NCI-H1105 treated with DMSO at 0.1 percent for 48 hours (cell line): ENCODE results near the gene LMOD3.

ENCODE experiments used
- DNase-seq: peaks from one replicate; lab custom pipeline; 2025; lab: John Stamatoyannopoulos, UW

LMOD3 gene

DNA sequence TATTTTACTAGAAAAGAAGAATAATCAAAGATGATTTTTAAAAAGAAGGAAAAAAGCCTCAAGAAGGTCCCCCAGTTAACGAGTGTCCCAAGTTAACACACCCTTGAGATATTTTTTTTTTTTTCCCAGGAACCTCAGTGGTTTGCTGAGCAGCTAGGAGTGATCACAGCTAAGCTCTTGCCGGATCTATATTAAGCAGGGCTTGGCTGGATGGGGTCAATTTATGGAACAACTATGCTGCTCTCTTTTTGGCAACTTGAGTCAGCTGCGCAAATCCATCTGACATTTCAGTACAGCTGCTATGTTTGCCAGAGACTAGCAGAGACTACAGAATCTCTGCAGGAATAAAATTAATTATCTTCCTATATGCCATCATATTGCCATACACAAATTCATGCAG, at the start of gene LMOD3:
LMOD3 (minus strand) TSS at position 193 of the 400 bp plus-strand sequence. CDS start 209 bp downstream, outside the sequence.
- no peak for DNase-seq

- DNase-seq, result no peak
These were observed 49.7 kb upstream of the LMOD3 start for GRCh38 chr3:69172058-69172457.

DNA sequence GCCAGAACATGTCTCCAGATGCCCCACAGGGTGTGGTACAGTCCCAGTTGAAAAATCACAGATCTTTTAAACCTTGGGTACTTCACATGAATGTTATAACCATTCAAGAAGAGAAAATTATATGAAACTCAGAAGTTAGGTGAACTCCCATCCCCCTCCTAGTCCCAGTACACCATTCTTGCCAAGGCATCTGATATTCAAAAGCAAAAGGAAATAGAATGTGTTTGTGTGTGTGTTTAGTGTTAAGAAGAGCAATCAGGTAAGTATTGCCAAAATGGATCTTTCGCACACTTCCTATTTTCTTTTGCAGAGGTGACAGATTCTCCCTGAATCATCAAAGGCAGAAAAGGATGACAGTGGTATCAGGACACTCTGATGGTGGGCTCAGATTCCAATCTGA, 44.1 kb upstream of the LMOD3 start:
- DNase-seq, result no peak

- DNase-seq, result no peak
These were observed 43.3 kb upstream of the LMOD3 start for GRCh38 chr3:69165744-69166143.

DNA sequence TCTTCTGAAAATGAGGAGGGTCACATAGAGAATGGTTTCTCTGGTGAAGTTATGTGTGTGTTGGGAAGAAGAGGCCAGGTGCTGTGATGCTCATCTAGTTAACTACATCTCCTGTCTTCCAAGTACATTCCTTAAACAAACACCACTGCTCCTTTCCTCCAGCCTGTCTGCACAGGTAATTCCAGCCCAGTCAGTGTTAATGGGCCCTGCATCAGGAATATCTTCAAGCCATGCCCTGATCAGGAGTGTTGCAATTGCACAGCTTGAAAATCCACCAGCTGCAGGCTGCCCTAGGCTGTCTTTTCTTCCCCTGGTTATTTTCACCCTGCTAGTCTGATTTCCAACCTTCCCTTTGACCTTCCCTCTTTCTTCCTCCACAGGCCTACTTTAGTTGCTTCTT, 41.9 kb upstream of the LMOD3 start:
- no peak for DNase-seq

- DNase-seq, result no peak
These were observed 40.0 kb upstream of the LMOD3 start for GRCh38 chr3:69162308-69162980.

DNA sequence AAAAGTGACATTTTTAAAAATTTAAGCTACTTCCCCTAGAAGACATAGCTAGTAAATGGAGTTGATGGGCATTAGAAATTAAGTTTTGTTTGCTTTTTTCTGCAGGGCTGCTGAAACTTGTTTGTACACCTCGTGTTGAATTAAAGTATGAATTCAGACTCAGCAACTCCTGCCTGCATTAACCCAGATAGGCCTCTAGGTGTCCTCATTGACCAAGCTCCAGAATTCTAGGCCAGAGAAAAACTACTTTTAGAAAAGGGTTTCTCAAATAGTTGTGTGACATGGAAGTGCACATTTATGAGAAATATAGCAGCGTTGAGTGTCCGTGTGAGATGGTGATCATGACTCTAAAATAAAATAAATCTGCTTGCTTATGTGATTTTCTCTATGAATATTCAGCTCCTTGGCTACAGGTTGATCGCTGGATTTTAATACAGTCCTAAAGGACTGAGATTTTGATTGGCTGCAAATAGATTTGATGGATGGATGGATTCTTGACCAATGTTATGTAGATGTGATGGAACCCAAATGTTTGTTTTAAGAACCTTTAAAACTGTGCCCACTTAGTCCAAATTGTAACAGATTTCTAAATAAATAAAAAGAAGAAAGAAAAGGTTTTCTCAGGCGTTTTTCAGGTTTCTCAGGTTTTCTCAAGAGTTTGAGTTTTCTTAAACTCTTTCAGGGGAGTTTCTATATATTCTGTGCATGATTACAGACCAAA, 39.4 kb upstream of the LMOD3 start:
- peak; percentile 26 for DNase-seq

GRCh38 chr3:69160525-69160924, 38.1 kb upstream of the LMOD3 start:
- no peak for DNase-seq

GRCh38 chr3:69160107-69160506, 37.7 kb upstream of the LMOD3 start:
- DNase-seq, result no peak

GRCh38 chr3:69149586-69149985, 27.2 kb upstream of the LMOD3 start:
- DNase-seq, result no peak

GRCh38 chr3:69145688-69146087, 23.3 kb upstream of the LMOD3 start:
- DNase-seq, result no peak

GRCh38 chr3:69144631-69145245, 22.3 kb upstream of the LMOD3 start:
- peak; percentile 14 for DNase-seq

DNA sequence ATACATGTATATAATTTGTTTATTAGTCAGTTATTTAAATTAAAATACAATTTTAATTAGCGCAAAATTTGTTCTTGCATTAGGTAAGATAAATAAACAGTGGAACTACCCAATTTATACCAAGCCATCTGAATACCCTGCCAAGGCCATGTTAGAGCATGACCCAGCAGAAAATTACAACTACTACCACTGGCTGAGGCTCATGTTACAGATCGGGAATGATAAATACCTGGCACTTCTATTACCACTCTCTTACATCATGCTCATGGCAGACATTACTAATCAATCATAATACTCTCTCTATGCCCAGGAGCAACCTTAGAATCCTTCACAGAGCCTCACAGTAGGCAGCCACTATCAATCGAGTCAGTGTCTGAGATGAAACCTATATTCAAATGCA, 21.2 kb upstream of the LMOD3 start:
- DNase-seq, result peak; percentile 21

GRCh38 chr3:69142797-69143454, 20.5 kb upstream of the LMOD3 start:
- DNase-seq, result no peak

DNA sequence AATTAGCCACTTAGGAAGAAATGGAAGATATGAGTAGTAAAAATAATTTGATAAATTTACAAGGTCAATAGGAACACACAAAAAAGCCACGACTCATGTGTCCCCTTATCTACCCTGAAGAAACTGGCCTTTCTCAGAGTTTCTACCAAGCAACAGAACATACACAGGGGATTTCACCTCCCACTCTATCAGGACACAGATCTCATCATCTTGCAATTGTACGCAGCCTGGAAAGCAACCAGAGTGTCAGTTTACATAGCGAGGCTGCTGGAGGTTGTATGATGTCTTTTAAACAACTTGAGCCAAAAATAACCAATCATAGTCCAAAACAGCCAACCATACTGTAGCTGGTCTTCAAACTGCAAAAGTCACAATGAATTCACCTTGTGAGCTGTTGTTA, 19.7 kb upstream of the LMOD3 start:
- no peak for DNase-seq

DNA sequence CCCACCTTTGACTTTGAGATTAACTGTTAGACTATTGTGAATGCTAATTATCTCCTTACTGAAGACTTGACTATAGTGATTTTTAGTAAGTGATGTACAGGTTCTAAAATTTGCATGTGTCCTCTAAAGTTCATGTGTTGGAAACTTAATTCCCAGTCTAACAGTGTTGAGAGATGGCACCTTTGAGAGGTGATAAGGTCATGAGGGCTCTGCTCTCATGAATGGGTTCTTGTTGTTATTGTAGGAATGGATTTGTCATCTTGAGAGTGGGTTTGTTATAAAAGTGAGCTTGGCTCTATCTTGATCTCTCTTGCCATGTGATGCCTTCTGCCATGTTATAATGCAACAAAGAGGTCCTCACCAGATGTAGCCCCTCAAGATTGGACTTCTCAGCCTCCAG, 18.9 kb upstream of the LMOD3 start:
- no peak for DNase-seq

DNA sequence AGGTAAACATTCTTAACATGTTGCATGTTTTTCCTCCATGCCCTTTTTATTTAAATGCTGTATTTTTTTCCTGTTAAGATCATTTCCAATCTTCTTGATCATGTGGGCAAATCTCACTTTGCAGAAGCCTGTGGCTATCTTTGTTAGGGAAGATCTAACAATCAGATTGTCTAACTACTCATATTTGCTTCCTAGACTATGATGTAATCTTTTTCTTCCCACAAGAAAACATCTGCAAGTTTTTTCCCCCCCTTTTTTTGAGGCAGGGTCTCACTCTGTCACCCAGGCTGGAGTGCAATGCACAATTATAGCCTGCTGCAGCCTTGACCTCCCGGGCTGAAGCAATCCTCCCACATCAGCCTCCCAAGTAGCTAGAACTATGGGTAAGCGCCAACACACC, 15.0 kb upstream of the LMOD3 start:
- DNase-seq, result no peak

- DNase-seq, result no peak
These were observed 14.6 kb upstream of the LMOD3 start for GRCh38 chr3:69137005-69137404.

DNA sequence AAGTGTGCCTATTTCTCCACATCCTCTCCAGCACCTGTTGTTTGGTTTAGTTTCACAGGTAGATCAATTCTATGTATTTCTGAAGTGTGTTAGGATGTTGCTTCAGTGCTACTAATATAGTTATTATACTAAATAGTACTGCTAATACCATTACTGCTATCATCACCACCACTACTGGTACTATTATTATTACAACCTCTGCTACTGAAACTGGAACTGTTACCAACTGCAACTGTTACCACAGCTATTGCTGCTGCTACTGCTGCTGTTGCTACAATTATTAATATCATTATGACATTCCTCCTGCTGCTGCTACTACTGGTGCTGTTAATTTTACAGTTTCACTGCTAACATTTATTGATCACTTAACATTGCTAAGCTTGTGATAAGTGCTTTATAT, 8.3 kb upstream of the LMOD3 start:
- DNase-seq, result no peak

GRCh38 chr3:69129531-69129930, 7.1 kb upstream of the LMOD3 start:
- DNase-seq, result no peak

DNA sequence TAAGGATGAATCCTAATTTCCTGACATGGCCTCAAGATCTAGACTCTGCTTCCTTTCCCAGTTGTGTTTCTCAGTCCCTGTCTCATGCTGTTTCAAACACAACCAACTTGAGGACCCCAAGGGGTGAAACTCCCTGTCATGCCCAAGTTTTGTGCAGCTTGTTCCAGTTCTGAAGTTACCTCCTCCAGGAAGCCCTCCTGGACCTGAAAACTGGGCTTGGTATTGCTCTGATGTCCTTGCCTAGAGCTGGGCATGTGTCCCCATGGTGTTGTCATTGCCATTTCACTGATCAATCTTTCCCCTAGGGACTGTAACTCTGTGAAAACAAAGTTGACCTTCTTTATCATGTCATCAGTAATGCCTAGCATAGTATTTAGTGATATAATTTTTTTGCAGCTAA, 6.1 kb upstream of the LMOD3 start:
- no peak for DNase-seq

DNA sequence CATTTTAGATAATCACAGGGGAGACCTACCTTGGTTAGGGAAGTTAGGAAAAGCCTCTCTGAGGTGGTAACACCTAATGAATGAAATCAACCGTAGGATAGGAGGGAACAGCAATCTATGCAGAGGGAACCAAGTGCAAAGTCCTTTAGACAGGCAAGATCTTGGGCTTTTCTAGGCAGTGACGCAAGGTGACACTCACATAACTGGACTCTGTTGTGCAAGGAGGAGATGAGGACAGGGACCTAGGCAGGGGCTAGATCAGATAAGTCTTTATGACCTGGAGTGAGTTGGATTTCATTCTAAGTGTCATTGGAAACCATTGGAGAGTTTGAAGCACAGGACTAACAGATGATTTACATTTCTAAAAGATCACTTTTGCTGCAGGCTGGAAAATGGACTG, 4.6 kb upstream of the LMOD3 start:
- no peak for DNase-seq

DNA sequence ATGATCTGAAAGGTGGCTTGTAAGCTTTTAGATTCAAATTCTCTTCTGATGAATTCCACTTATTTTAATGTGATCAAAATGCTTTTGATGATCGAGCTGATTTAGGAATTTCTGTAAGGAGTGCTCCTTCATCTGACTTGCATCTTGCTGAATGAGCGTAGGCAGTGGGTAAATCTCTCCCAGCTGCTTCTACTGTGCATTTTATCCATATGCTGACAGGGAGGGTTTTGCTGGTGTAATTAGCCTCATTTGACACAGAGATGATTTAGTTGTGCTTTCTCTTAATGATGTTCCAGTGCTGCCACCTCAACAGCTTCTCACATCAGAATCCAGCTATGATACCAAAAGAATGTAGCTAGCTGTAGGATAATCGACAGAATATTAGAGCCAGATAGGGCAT, 3.8 kb upstream of the LMOD3 start:
- no peak for DNase-seq
